GM13977 (cell line): ENCODE data around the gene DENND2A.
"Not testable (repeated sequence)": the region's sequence is repeated elsewhere in the genome, so short reads cannot be mapped to it uniquely, and the experiment has no call there.

Source experiments
- DNase-seq: peaks from one replicate; pipeline ENCODE4 v3.0.0; 2012; ENCODE audit warnings: low spot score
- CTCF ChIP-seq: IDR thresholded peaks from 2 replicates; pipeline ENCODE4 v1.5.1; 2012; ENCODE audit warnings: mild to moderate bottlenecking, control low read depth; ENCODE audit not compliant: insufficient read depth; ENCODE audit errors: extremely low read depth, missing control alignments
- in situ Hi-C: fragments of 300-500 bp; cut with MboI; formaldehyde crosslinking; loops from one replicate; pipeline ENCODE4 v1.12.0; 2022; ENCODE audit warnings: low sequenced_read_pairs, low pct_unique_long_range_greater_than_20kb, mixed read lengths, inconsistent platforms; ENCODE audit not compliant: unreplicated experiment

The DENND2A gene

GRCh38 chr7:140564643-140565042, 76.0 kb downstream of the DENND2A start:
- no peak for TF ChIP-seq CTCF
- no peak for DNase-seq
- in situ Hi-C loops: no loop called here

- DNase-seq: no peak
- no peak for TF ChIP-seq CTCF
- in situ Hi-C loops: no loop called here
Measured at GRCh38 chr7:140562926-140563481, 77.6 kb downstream of the DENND2A start.

- no peak for DNase-seq
- TF ChIP-seq CTCF: no peak
- in situ Hi-C loops: no loop called here
Measured at GRCh38 chr7:140559410-140559809, 81.2 kb downstream of the DENND2A start.

GRCh38 chr7:140557809-140558518, 82.6 kb downstream of the DENND2A start:
- no peak for DNase-seq
- no peak for TF ChIP-seq CTCF
- in situ Hi-C loops: no loop called here

GRCh38 chr7:140557069-140557468, 83.5 kb downstream of the DENND2A start:
- DNase-seq: no peak
- in situ Hi-C loops: no loop called here
- TF ChIP-seq CTCF: no peak

- in situ Hi-C loops, DNase-seq: not testable (repeated sequence)
Measured at GRCh38 chr7:140553236-140553635, 87.4 kb downstream of the DENND2A start.

GRCh38 chr7:140552240-140552679, 88.4 kb downstream of the DENND2A start:
- DNase-seq: no peak
- in situ Hi-C loops: no loop called here
- TF ChIP-seq CTCF: no peak
